Measurements from ENCODE around the gene LDLRAD4. TPM values are rescaled to one million over a fixed set of nuclear protein-coding genes. Genes with fewer than 3 reads are reported as not detected.

LDLRAD4 gene
- total RNA-seq, 1 experiment from 2014 or later, result 1.7 TPM

- no peak for TF ChIP-seq CTCF (conservative IDR thresholded peaks at IDR 0.05)
- no peak for TF ChIP-seq EZH2 (IDR thresholded peaks at IDR 0.05; ENCODE audit: low read depth)
- H3K4me1 ChIP-seq (replicated peaks; ENCODE audit: insufficient read depth), result no peaks in the 10 kb centered on the region
- H3K27ac ChIP-seq, result no peak overlapping the region
- BruUV-seq (replicated peaks), result no TSS peak
- no peak overlapping the region for H3K4me2 ChIP-seq
- CTCF ChIA-PET, result no interaction called here
- H3K79me2 ChIP-seq (ENCODE audit: low read depth), result no peaks in the 10 kb centered on the region
- H2AFZ ChIP-seq, result no peak overlapping the region
- H3F3A ChIP-seq (ENCODE audit: insufficient read depth, low read depth), result no peaks in the 10 kb centered on the region
- intact Hi-C loops (cut with micrococcal nuclease; ENCODE audit: unreplicated experiment), result no loop called here
- H4K20me1 ChIP-seq (ENCODE audit: insufficient read depth), result no peaks in the 10 kb centered on the region
- H3K27me3 ChIP-seq (ENCODE audit: insufficient read depth, low read depth), result peaks cover 90% of the 10 kb centered on the region
- POLR2A ChIA-PET (ENCODE audit: unreplicated experiment), result no interaction called here
- no peak overlapping the region for H3K4me3 ChIP-seq
- no peaks in the 10 kb centered on the region for H3K9me2 ChIP-seq (ENCODE audit: insufficient read depth)
- H3K9me3 ChIP-seq (ENCODE audit: insufficient read depth, low read depth), result no peaks in the 10 kb centered on the region
- no peak for DNase-seq
- no peaks in the 10 kb centered on the region for H3K36me3 ChIP-seq (ENCODE audit: low read depth)
Measured at GRCh38 chr18:13527730-13528129, 309.2 kb downstream of the LDLRAD4 start.

GRCh38 chr18:13528739-13529392 is 310.3 kb downstream of the LDLRAD4 start:
- Histone ChIP-seq H4K20me1 (ENCODE audit: insufficient read depth) (no peaks in the 10 kb centered on the region), H3K27me3 (ENCODE audit: insufficient read depth, low read depth) (peaks cover 90% of the 10 kb centered on the region), H3K9me2 (ENCODE audit: insufficient read depth) (no peaks in the 10 kb centered on the region), H3K4me3 (no peak overlapping the region), H3K27ac (no peak overlapping the region), H2AFZ (no peak overlapping the region), H3K9me3 (ENCODE audit: insufficient read depth, low read depth) (no peaks in the 10 kb centered on the region), H3K36me3 (ENCODE audit: low read depth) (no peaks in the 10 kb centered on the region), H3K4me1 (replicated peaks; ENCODE audit: insufficient read depth) (no peaks in the 10 kb centered on the region), H3K79me2 (ENCODE audit: low read depth) (no peaks in the 10 kb centered on the region), H3F3A (ENCODE audit: insufficient read depth, low read depth) (no peaks in the 10 kb centered on the region), H3K4me2 (no peak overlapping the region)
- TF ChIP-seq EZH2 (IDR thresholded peaks at IDR 0.05; ENCODE audit: low read depth) (no peak), CTCF (conservative IDR thresholded peaks at IDR 0.05) (no peak)
- DNase-seq, result no peak
- POLR2A ChIA-PET (ENCODE audit: unreplicated experiment), result interaction anchor here (0.6 kb wide), 1 partner anchor 197 kb away, joined by 3 read pairs; the partner anchor contains the start of genes FAM210A and RNMT
- CTCF ChIA-PET, result no interaction called here
- intact Hi-C loops (cut with micrococcal nuclease; ENCODE audit: unreplicated experiment), result no loop called here
- BruUV-seq (replicated peaks), result no TSS peak

GRCh38 chr18:13530033-13530878 is 311.7 kb downstream of the LDLRAD4 start:
- H3K9me2 ChIP-seq (ENCODE audit: insufficient read depth), result no peaks in the 10 kb centered on the region
- intact Hi-C loops (cut with micrococcal nuclease; ENCODE audit: unreplicated experiment), result loop anchor here (10.0 kb wide), 1 partner anchor 365 kb away; no protein-coding TSS in a partner anchor

More at GRCh38 chr18:13530033-13530878, 311.7 kb downstream of the LDLRAD4 start:
- CTCF ChIA-PET, result interaction anchor here (1.2 kb wide), 1 partner anchor 314 kb away, joined by 13 read pairs; no protein-coding TSS in a partner anchor
- H3K4me2 ChIP-seq, result no peak overlapping the region
- no peaks in the 10 kb centered on the region for H3K36me3 ChIP-seq (ENCODE audit: low read depth)
- no TSS peak for BruUV-seq (replicated peaks)
- no peak overlapping the region for H3K4me3 ChIP-seq
- no peak for TF ChIP-seq CTCF (conservative IDR thresholded peaks at IDR 0.05)
- no peaks in the 10 kb centered on the region for H3F3A ChIP-seq (ENCODE audit: insufficient read depth, low read depth)
- H3K9me3 ChIP-seq (ENCODE audit: insufficient read depth, low read depth), result no peaks in the 10 kb centered on the region
- no peak overlapping the region for H2AFZ ChIP-seq
- no peak for DNase-seq
- no peaks in the 10 kb centered on the region for H3K79me2 ChIP-seq (ENCODE audit: low read depth)
- H4K20me1 ChIP-seq (ENCODE audit: insufficient read depth), result no peaks in the 10 kb centered on the region; the same call in 1 of the 2 replicates
- peaks cover 90% of the 10 kb centered on the region for H3K27me3 ChIP-seq (ENCODE audit: insufficient read depth, low read depth)
- H3K27ac ChIP-seq, result no peak overlapping the region
- H3K4me1 ChIP-seq (replicated peaks; ENCODE audit: insufficient read depth), result no peaks in the 10 kb centered on the region
- POLR2A ChIA-PET (ENCODE audit: unreplicated experiment), result no interaction called here

Data from PC-9 (cell line).